NCI-H2196 (cell line): ENCODE results near the gene B3GALNT2.
A peak's percentile ranks its signal among the peaks of the same experiment; 100 is the strongest.
"Not testable (repeated sequence)": the region's sequence is repeated elsewhere in the genome, so short reads cannot be mapped to it uniquely, and the experiment has no call there.

Experiments
- DNase-seq: peaks from one replicate; lab custom pipeline; 2025; ENCODE audit not compliant: unreplicated experiment; lab: John Stamatoyannopoulos, UW

The B3GALNT2 gene

DNA sequence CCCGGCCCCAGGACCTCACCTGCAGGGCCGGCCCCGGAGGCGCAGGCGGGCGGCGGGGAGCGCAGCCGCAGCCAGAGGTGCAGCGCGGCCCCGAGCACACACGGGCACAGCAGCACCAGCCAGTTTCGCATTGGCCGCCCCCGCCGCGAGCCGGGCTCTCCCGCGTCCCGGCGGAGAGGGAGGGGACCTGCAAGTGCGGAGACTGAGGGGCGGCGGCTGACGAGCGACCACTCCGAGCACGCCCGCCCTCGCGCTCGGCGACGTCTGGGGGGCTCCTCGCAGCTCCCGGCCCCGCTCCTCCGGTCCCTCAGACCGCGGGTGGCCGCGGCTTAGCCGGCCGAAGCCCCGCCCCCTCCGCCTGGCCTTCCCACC is at the start of gene B3GALNT2:
TSS of gene B3GALNT2 (minus strand) at position 331 of the 372 bp plus-strand sequence. CDS start at position 131, 200 bp downstream.
- no peak for DNase-seq

DNA sequence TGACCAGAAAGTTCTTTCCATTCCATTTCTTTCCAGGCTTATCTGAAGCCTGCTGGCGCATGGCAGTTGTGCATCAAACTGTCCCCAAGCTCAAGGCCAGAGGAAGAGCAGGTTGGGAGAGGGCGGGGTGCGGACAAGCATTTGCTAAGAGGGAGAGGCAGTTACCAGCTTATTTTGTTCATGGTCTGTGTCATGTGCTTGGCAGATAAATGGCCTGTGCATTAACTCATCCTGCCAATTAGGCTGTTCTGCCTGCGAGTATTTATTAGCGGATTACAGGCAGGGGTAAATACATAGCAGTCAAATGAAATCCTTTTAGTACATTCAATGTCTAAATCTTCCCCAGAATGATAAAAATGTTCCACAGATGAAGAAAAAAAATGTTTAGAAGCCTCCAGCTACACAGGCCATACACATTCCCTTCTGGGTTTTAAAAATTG is 48.9 kb upstream of the B3GALNT2 start:
- no peak for DNase-seq

DNA sequence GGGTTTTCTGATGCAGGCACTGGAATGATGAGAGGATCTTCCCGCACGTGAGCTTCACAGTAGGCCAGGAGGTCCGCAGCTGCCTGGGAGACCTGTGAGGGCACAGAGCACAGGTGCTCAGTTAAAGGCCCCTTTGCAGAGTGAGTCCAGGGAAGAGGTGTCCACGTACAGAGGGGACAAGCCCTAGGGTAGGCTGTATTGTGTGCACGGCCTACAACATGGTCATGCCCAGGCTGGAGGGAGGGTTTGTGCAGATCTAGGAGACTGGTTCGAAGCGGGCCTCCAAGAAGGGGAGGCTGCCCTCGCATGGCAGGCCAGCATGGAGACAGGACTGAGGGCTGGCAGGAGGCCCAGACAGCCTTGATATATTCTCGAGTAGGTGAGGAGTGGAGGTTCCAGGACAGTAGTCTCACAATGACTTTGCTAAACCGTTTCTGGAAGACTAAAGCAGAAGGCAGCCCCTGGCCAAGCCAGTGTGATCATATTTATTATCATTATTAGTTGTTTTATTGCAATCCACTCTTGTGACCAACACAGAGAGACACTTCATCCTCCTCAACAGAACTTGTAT is 48.0 kb upstream of the B3GALNT2 start:
- DNase-seq, result no peak

DNA sequence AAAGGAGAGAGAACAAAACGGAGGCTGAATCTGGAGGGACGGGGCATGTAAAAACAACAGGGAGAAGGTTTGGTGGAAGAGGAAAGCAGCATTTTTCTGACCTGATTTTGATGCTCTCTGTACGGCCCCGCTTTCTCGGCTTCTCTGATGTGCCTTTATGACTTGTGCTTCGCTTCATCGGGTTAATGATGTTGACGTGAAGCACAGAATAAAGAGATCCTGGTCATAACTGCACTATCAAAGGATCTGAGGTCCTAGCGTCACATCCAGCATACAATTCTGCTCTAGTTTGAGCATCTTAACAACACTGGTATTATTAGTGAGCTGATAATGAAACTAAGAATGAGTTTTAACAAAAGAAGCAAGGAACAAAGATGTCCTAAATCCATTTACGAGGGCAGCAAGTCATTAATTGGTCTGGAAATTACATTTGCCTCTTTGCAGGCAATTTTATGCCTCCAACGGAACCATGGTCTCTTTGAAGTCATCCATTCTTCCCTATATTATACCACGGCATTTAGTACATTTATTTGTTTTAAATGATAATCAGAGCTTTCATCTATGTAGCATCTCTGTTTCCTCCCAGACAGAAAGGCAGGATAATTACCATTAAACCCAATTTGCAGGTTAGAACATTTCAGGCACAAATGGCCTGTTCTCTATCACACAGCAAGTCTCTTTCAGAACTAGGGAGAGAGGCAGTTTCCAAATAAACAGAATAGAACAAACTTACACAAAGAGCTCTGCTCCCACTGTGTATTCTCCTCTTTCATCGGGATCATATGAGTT is 45.3 kb upstream of the B3GALNT2 start:
- DNase-seq, result no peak

DNA sequence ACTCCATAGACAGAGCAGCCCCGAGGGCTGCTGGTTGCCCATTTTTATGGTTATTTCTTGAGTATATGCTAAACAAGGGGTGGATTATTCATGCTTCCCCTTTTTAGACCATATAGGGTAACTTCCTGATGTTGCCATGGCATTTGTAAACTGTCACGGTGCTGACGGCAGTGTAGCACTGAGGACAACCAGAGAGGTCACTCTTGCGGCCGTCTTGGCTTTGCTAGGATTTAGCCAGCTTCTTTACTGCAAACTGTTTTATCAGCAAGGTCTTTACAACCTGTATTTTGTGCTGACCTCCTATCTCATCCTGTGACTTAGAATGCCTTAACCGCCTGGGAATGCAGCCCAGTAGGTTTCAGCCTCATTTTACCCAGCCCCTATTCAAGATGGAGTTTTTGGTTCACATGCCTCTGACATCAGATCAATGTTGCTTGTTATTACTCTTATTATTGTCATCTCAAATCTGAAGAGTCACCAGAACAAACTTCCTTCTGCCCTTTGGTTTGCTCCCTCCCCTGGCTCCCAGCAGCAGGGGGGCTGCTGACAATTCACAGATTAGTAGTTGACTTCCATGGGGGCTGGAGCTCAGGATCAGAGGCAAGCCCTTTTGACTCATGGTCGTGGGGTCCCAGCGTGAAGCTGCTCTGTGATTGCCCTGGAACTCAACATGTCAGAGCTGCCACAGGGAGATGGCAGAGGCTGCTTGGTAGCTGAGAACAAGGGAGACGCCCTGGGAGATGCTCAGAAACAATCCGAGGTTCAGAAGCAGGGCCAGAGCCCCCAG is 42.3 kb upstream of the B3GALNT2 start:
- not testable (repeated sequence) for DNase-seq

DNA sequence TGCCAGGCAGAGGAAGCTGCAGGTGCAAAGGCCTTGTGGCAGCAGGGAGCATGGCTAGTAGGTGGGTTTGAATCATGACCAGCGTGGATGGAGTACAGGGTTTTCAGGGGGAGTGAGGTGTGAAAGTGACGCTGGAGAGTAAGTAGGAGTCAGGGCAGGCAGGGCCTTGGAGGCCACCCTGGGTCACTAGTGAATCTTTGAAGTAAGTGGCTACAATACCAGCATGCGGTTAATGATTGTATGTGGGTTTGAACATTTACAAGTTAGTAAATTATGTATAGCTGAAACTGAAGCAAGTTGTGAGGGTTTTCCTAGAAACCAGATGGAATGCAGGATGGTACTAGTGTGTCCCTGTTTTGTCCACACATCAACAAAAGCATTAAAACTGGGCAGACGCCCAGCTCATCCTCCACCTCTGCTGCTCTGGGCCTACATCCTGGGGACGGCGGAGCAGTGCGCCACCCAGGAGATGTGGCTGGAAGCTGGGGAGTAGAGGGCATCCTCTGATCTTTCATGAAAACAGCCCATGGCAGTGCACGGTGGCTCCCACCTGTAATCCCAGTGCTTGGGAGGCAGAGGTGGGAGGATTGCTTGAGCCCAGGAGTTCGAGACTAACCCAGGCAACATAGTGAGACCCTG is 41.2 kb upstream of the B3GALNT2 start:
- no peak for DNase-seq

DNA sequence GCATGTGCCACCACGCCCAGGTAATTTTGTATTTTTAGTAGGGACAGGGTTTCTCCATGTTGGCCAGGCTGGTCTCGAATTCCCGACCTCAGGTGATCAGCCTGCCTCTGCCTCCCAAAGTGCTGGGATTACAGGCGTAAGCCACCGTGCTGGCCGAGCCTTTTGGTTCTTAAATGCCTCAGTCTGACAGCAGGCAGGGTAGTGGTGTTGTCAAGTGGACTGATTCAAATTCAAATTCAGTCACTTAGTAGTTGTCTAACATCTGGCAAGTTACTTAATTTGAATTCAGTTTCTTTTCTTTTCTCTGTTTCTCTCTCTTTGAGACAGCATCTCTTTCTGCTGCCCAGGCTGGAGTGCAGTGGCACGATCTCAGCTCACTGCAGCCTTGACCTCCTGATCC is 38.6 kb upstream of the B3GALNT2 start:
- not testable (repeated sequence) for DNase-seq

DNA sequence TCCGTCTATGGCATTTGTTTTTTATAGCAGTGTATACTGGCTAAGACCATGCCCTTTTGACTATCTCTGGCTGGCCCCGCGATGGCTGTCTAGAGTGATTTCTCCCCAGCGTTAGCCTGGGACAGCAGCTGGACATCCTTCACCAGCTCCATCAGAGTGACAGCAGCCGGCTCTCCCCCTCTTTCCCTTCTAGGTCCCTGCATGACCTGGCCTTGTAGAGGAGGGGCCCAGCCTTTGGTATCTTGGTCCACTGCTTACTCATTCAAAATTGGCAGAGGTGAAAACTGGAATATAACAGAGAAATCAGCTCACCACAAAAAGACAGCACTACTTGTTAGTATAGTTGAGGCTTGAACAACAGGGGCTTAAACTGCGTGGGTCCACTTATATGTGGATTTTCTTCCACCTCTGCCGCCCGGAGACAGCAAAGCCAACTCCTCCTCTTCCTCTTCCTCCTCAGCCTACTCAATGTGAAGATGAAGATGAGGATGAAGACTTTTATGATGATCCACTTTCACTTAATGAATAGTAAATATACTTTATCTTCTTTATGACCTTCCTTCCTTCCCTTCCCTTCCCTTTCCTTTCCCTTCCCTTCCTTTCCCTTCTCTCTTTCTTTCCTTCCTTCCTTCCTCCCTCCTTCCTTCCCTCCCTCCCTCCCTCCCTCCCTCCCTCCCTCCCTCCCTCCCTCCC is 29.4 kb upstream of the B3GALNT2 start:
- DNase-seq, result no peak

DNA sequence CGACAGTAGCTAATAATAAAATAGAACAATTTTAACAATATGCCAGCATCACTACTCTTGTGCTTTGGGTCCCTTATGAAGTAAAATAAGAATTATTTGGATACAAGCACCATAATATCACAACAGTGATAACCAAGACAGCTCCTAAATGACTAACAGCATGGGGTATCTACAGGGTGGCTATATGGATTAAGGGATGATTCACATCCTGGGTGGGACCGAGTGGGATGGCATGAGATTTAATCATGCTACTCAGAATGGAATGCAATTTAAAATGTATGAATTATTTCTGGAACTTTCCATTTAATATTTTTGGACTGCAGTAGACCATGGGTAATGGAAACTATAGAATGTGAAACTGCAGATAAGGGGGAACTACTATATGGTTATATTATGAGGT is 28.1 kb upstream of the B3GALNT2 start:
- no peak for DNase-seq

DNA sequence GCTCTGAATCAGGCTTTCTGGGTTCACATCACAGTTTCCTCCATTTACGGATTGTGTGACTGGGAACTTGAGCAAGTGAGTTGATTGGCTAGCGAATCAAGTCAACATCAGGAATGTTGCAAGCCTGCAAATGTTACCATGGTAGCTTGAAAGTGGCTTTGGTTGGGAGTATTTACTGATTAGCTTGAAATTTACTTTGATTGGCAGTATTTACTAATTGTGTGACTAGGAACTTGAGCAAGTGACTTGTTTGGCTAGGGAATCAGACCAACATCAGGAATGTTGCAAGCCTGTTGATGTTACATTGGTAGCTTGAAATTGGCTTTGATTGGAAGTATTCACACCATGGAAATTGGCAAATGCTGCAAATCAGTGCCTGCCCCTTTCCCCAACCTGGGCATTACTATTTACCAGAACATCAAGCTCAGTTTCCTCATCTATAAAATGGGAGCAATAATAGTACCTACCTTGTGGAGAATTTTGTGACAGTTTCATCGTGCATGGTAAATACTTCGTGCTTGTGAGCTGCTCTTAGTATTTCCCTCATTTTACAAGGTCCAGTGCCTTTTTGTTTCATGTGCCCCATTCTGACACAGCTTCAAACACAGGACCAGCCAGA is 23.1 kb upstream of the B3GALNT2 start:
- DNase-seq, result no peak

DNA sequence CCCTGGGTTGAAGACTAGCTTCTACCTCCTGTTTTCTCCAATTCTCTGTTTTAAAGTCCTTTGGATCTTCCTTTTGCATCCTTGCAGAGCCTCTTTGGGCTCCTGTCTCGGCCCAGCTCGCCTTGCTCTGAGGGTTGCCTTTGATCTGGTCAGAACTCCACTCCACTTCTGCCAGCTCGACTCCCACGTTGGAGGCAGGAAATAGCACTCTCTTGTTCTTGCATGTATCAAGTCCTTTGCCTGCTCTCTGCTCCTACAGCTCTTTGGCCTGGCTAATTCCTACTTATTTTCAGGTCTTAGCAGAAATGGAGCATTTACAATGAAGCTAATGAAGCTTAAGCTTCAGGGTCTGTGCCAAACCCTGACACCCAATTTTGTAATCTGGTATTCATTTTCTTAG is 21.1 kb upstream of the B3GALNT2 start:
- no peak for DNase-seq

DNA sequence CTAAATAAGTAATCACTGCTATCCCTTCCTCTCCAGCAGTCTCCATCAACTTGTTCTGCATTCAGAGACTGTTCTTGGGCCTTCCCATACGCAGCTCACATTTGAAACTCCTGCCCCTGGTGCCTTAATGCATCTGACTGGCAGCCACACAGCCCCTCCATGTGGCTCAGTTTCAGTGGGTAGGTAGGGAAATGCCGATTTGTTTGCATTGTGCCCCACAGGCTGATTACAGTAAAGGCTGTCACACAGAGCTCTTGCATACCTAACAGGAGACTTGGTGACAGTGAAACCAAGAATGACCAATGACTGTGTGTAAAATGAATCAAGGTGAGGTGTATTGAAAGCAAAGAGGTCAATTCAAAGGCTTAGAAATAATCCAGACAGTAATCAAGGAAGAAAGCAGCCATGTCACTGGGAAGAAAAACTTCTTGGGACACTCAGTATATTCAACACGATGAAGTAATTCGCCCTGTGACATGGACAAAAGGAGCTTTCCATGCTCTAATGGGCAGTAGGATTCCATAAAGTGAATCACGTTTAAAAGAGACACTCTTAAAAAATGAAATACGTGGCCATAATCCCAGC is 12.7 kb upstream of the B3GALNT2 start:
- DNase-seq, result no peak

DNA sequence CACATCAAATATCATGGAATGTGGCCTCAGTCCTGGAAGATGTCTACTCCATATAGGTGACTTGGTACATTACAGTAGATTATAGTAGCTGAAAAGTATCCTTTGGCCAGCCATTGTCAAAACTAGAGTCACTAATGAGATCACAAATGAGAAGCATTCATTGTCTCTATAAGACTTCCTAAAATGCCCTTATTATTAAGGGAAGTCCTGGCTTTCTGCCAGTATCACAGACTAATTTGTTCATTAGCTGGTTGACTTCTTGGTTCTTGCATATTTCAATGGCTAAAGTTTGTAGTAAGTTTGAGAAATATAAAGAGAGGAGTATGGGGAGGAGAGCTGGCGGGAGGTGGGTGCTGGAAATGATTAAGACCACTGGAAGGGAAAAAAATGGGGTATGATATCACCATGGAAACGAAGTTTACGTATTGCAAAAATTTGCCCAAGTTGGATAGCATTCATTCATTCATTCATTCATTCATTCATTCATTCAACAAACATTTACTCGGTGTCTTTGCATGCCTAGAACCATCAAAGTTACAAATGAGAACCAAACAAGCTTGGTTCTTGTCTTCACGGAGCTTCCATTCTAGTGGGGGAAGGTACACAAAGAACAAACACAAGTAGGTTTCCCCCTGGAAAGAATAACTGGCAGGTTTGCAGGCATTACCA is 11.7 kb upstream of the B3GALNT2 start:
- DNase-seq, result no peak

DNA sequence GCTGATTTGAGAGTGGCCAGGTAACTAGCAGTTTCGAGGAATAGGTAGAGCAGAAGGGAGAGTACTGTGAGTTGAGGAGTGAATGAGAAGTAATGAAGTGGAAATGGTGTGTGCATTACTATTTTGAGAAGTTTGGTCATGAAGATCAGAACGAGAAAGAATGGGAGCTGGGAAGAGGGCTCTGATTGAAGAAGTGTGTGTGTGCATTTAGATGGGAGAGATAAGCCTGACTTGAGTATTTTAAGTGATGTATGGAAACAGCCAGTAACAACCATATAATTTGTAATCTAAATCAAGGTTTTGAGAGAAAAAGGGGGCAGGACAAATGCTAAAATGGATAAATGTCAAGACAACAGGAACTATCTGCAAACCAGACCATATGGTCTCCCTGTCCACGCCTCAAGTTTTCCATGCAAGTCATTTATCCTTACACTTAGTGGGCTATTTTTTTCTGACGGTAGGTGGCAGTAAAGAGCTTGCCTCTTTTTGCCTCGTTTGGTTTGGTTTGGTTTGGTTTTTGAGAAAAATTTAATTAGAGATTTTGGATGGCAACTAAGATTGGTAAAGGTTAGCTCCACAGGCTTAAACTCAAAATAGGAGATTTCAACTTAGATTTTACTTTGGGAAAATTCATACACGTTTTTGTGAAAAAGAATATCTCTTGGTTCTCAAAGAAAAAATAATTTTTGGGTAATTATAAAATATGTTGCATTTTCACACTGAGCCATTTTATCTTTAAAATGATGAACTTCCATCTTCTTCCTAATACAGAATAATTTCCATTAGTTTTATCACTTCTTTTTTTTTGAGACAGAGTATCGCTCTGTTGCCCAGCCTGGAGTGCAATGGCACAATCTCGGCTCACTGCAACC is 9.5 kb upstream of the B3GALNT2 start:
- DNase-seq, result peak; percentile 61

DNA sequence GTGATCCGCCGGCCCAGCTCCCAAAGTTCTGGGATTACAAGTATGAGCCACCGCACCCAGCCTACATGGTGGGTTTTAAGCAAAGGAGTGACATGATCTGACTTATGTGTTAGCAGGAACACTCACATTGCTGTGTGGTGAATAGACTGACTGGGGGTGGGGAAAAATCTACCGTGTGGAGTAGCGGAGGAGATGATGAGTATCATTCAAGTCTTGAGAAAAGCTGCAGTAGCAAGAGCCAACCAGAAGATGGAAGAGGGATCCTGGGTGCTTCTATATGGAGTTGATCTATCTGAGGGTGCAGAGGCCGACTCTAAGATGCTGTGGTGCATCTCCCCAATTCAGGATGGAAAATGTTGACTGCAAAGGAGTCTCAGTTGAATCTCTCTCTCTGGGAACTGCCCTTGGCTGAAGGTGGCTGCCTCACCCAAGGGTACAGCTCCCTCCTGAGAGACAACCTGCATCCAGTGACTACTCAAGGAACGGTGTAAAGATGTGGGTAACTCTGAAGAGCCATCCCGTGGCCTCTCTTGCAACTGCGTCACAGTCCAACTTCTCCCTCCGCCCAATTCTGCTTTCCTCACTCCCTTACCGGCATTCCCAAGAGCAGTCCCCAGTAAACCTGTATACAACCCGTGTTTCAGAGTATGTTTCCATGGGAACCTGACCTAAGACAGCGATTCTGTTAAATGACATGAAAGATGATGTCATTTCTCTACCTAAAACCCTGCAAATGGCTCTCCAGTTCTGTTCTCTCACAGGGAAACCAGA is 7.4 kb upstream of the B3GALNT2 start:
- DNase-seq, result no peak

DNA sequence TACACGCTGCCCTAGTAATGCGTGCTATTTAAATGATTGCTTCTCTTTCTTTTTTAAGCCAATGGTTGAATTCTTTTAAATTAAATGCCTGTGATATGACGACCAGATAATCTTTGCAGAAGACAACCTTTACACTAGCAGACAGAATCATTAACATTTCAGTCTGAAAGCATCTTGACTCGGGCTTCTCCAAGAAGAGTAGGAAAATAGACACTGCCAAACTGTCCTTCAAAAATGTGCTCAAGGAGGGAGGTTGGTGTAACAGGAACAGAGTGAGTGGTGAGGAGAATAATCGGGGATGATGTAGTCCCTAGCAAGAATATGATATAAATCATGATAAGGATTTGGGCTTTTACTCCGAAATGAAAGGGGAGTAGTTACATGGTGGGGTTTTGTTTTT is 6.6 kb upstream of the B3GALNT2 start:
- no peak for DNase-seq

DNA sequence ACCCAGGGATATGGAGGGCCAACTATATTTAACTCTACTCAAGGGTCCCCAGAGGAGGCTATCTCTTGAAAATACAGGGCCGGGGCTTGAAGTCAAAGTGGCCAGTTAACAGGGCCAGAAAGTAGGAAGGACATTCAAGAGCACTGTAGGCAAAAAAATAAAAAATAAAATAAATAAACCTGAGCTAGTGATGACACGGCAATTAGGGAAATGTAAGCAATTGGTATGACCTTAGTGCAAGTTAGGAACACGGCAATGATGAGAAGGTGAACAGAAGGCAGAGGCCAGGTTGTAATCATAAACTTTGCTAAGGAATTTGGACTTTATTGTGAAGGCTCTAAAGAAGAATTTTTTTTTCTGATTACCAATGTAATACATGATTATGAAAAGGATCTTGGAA is 3.4 kb upstream of the B3GALNT2 start:
- DNase-seq, result no peak
